GM12801 (cell line): Measurements from ENCODE around the gene DYNC2I2.

Experiments used
- TF ChIP-seq, protein P1 (sequence below): IDR thresholded peaks from one replicate; pipeline ENCODE4 v1.5.1; 2011; ENCODE audit warnings: control low read depth; ENCODE audit not compliant: insufficient read length; ENCODE audit errors: extremely low read depth

The DYNC2I2 gene

GRCh38 chr9:128643519-128644300 is 12.9 kb downstream of the DYNC2I2 start:
- TF ChIP-seq, protein P1, sequence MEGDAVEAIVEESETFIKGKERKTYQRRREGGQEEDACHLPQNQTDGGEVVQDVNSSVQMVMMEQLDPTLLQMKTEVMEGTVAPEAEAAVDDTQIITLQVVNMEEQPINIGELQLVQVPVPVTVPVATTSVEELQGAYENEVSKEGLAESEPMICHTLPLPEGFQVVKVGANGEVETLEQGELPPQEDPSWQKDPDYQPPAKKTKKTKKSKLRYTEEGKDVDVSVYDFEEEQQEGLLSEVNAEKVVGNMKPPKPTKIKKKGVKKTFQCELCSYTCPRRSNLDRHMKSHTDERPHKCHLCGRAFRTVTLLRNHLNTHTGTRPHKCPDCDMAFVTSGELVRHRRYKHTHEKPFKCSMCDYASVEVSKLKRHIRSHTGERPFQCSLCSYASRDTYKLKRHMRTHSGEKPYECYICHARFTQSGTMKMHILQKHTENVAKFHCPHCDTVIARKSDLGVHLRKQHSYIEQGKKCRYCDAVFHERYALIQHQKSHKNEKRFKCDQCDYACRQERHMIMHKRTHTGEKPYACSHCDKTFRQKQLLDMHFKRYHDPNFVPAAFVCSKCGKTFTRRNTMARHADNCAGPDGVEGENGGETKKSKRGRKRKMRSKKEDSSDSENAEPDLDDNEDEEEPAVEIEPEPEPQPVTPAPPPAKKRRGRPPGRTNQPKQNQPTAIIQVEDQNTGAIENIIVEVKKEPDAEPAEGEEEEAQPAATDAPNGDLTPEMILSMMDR: no peak

GRCh38 chr9:128642675-128643245 is 13.9 kb downstream of the DYNC2I2 start:
- TF ChIP-seq, protein P1: no peak

DNA sequence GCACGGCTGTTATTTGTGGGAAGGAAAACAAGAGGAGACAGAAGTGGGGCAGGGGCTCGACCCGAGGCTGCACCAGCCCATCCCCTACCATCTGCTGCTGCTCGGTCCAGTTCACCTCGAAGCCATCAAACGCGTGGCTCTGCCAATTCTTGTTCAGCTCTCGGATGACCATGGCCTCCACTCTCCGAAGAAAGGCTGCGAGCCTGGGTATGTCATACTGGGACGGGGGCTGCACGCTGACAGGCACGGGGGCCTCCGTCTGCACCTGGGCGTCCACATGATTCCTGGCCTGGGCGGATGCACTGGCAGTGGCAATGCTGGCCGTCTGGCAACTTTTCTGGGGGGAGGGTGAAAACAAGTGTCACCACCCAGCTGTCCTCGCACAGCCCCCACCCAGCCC is 16.0 kb downstream of the DYNC2I2 start:
- TF ChIP-seq, protein P1: no peak

DNA sequence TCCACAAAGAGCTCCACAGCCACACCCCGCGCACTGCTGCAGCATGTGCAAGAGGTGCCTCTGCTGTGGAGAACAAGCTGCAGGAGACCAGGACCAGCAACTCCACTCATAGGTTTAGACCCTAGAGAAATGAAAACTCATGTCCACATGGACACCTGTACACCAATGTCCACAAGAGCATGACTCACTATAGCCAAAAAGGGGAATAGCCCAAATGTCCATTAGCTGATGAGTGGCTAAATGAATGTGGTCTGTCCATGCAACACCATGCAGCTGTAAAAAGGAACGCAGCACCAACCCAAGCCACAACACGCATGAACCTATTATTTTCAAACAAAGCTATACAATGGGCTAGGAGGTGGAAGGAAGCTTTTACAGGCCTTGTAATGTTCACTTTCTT is 18.1 kb downstream of the DYNC2I2 start:
- TF ChIP-seq, protein P1: no peak

- TF ChIP-seq, protein P1: no peak
Measured at GRCh38 chr9:128637656-128638055, 19.0 kb downstream of the DYNC2I2 start.

DNA sequence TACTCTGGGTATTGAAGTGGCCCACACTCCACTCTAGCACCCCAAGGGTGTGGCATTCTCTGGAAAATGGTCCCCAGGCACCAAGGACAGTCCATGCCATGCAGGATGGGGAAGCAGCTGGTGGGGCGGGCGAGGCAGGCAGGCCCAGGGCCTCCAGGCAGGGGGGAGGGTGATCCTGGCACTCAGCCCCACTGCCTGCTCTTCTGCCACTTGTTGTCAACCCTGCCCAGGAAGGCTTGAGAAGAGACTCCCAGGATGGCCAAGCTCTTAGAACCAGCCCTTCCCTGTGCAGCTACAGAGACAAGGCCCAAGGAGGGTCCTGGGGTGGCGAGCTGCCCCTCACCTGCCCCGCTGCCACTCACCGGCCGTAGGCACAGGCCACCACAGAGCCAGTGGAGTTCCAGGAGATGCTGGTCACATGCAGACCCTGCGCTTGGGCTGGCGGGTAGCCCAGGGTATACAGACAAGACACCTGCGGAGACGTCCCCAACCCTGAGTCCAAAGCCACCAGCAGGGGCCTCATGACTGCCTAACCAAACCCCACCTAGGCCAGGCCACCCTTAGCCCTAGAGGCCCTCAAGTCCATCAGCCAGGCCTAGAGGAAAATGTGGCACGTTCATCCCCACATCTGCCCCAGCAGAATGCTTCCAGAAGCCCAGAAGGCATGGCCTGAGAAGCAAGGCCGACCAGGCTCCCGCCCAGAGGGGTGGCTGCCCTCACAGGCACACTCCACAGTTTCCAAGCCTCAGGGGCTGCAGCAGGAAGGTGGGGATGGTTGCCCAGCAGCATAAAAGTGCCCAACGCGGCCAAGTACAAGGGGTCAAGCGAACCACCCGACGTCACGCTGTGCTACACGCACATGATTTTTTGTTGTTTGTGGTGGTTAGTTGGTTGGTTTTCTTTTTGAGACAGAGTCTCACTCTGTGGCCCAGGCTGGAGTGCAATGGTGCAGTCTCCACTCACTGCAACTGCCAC is 19.8 kb downstream of the DYNC2I2 start:
- TF ChIP-seq, protein P1: no peak

DNA sequence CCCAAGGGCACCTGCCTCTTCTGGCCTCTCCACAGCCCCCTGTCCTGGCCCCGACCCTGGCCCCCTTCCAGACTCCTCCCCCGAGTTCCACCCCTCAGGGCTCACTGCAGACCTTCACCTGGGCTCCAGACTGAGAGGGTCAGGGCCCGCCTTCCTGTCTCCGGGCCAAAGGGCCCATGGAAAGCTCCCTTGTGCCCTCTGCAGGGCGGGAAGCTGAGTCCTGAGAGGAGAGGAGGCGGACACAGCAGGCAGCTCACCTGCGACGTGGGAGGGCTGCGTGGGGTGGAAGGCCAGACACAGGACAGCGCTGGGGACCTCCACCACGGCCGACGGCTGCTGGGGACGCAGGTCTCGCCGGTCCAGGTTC is 20.6 kb downstream of the DYNC2I2 start:
- TF ChIP-seq, protein P1: no peak
